H1 (cell line): Measurements from ENCODE around the gene CNDP1. TPM values are rescaled to one million over a fixed set of nuclear protein-coding genes. Genes with fewer than 3 reads are reported as not detected.

Source experiments
- CTCF ChIA-PET: fragments of 300-600 bp; sonication (Branson Sonifier 250); formaldehyde crosslinking; loops from one replicate; lab custom pipeline; 2021; ENCODE audit not compliant: partially characterized antibody; lab: Charles Lee
- POLR2A ChIA-PET: fragments of 300-600 bp; sonication (Branson Sonifier 250); formaldehyde crosslinking; loops from one replicate; lab custom pipeline; 2021; ENCODE audit warnings: inconsistent platforms; ENCODE audit not compliant: partially characterized antibody; lab: Charles Lee
- DNase-seq, 2 experiments: peaks; one replicate each; pipeline versions ENCODE4 v3.0.0 to v3.0.0-alpha.2; 2010 to 2022; ENCODE audit warnings: low spot score in 2 of 2, low read depth in 1 of 2, mixed read lengths in 1 of 2
- FAIRE-seq: peaks from 2 replicates; lab custom pipeline; 2011; peaks lifted over from hg19 to GRCh38; lab: Jason Lieb, UNC
- H2AFZ ChIP-seq: 2 replicates; pipeline ENCODE4 v1.8.1; 2012; ENCODE audit warnings: low read length, inconsistent platforms
- H2AK5ac ChIP-seq: 2 replicates; pipeline ENCODE4 v1.6.1; 2013; ENCODE audit warnings: low read depth, low read length
- H2BK120ac ChIP-seq: replicated peaks from 2 replicates; pipeline ENCODE3; 2013; ENCODE audit warnings: low read depth, low read length, inconsistent platforms
- H2BK12ac ChIP-seq: 2 replicates; pipeline ENCODE4 v1.6.1; 2013; ENCODE audit warnings: low read depth, low read length
- H2BK15ac ChIP-seq: 2 replicates; pipeline ENCODE4 v1.6.1; 2013; ENCODE audit warnings: low read length
- H2BK20ac ChIP-seq: 2 replicates; pipeline ENCODE4 v1.6.1; 2013; ENCODE audit warnings: low read length
- H2BK5ac ChIP-seq: 2 replicates; pipeline ENCODE4 v1.6.1; 2013; ENCODE audit warnings: low read depth, low read length
- H3K14ac ChIP-seq: 2 replicates; pipeline ENCODE4 v1.6.1; 2013; ENCODE audit warnings: inconsistent platforms; ENCODE audit not compliant: insufficient read length
- H3K18ac ChIP-seq: 2 replicates; pipeline ENCODE4 v1.6.1; 2013; ENCODE audit warnings: low read length; ENCODE audit errors: extremely low read depth
- H3K23ac ChIP-seq: 2 replicates; pipeline ENCODE4 v1.6.1; 2013; ENCODE audit warnings: inconsistent platforms; ENCODE audit not compliant: insufficient read length
- H3K23me2 ChIP-seq: 2 replicates; pipeline ENCODE4 v1.6.1; 2013; ENCODE audit warnings: low read depth, low read length
- H3K27ac ChIP-seq: 2 replicates; pipeline ENCODE4 v1.6.1; 2011; ENCODE audit warnings: low read depth, low read length, inconsistent platforms
- H3K27me3 ChIP-seq, 4 experiments: replicated peaks in 1 of 4; 1 replicate in 1 of 4; 2 replicates in 3 of 4; pipeline versions ENCODE4 v1.6.1 to v1.8.1; 2011 to 2013; ENCODE audit warnings: low read length in 3 of 4, mild to moderate bottlenecking in 3 of 4, inconsistent platforms in 2 of 4, mixed read lengths in 2 of 4, moderate library complexity in 1 of 4; ENCODE audit not compliant: control insufficient read depth in 3 of 4, insufficient read depth in 3 of 4; ENCODE audit errors: extremely low read depth in 1 of 4
- H3K36me3 ChIP-seq, 4 experiments: 2 replicates each; pipeline versions ENCODE4 v1.6.1 to v1.8.1; 2011 to 2013; ENCODE audit warnings: mild to moderate bottlenecking in 4 of 4, low read length in 3 of 4, moderate library complexity in 2 of 4, control low read depth in 1 of 4, inconsistent platforms in 1 of 4; ENCODE audit not compliant: insufficient read depth in 4 of 4, control insufficient read depth in 2 of 4
- H3K4ac ChIP-seq: replicated peaks from 2 replicates; pipeline ENCODE3; 2013; ENCODE audit warnings: low read length, low read depth, mixed read lengths, inconsistent platforms; ENCODE audit not compliant: insufficient read length
- H3K4me1 ChIP-seq, 4 experiments: replicated peaks in 1 of 4; 1 replicate in 1 of 4; 2 replicates in 3 of 4; pipeline versions ENCODE4 v1.6.1 to v1.8.1; 2011 to 2013; ENCODE audit warnings: low read length in 3 of 4, inconsistent platforms in 2 of 4, mixed read lengths in 1 of 4; ENCODE audit not compliant: insufficient read depth in 4 of 4, control insufficient read depth in 3 of 4
- H3K4me2 ChIP-seq, 2 experiments: 2 replicates each; pipeline versions ENCODE4 v1.6.1 to v1.8.1; 2011 to 2013; ENCODE audit warnings: low read depth in 2 of 2, low read length in 2 of 2, control low read depth in 1 of 2, inconsistent platforms in 1 of 2, mild to moderate bottlenecking in 1 of 2; ENCODE audit not compliant: insufficient read depth in 1 of 2
- H3K4me3 ChIP-seq, 4 experiments: fragments of 200-600, 300-600 bp in 1 of 4; sonication (generic), shearing (Covaris generic), sonication (Bioruptor Twin) in 1 of 4; 2 replicates each; pipeline versions ENCODE4 v1.5.1 to v1.8.1; 2011 to 2016; ENCODE audit warnings: low read length in 4 of 4, low read depth in 3 of 4, control low read depth in 2 of 4, inconsistent platforms in 2 of 4, mild to moderate bottlenecking in 2 of 4, mixed read lengths in 1 of 4, moderate library complexity in 1 of 4; ENCODE audit not compliant: insufficient read depth in 2 of 4; ENCODE audit errors: extremely low read depth in 1 of 4
- H3K56ac ChIP-seq: replicated peaks from 2 replicates; pipeline ENCODE3; 2013; ENCODE audit warnings: low read depth, mild to moderate bottlenecking, mixed read lengths, low read length, inconsistent platforms; ENCODE audit not compliant: insufficient read length
- H3K79me1 ChIP-seq: 2 replicates; pipeline ENCODE4 v1.6.1; 2013; ENCODE audit warnings: low read depth, low read length, control low read depth
- H3K79me2 ChIP-seq, 2 experiments: 2 replicates each; pipeline versions ENCODE4 v1.6.1 to v1.8.1; 2012 to 2013; ENCODE audit warnings: low read length in 2 of 2, mild to moderate bottlenecking in 2 of 2, inconsistent platforms in 1 of 2; ENCODE audit not compliant: insufficient read depth in 2 of 2, control insufficient read depth in 1 of 2
- H3K9ac ChIP-seq, 4 experiments: replicated peaks in 1 of 4; 1 replicate in 1 of 4; 2 replicates in 3 of 4; pipeline versions ENCODE4 v1.6.1 to v1.8.1; 2011 to 2013; ENCODE audit warnings: low read depth in 3 of 4, low read length in 3 of 4, control low read depth in 2 of 4, mild to moderate bottlenecking in 2 of 4, moderate library complexity in 2 of 4, inconsistent platforms in 1 of 4; ENCODE audit errors: extremely low read depth in 1 of 4
- H3K9me3 ChIP-seq, 2 experiments: 2 replicates each; pipeline versions ENCODE4 v1.6.1 to v1.8.1; 2012 to 2013; ENCODE audit warnings: mild to moderate bottlenecking in 2 of 2, moderate library complexity in 2 of 2, control low read depth in 1 of 2, inconsistent platforms in 1 of 2, low read depth in 1 of 2, low read length in 1 of 2, mixed read lengths in 1 of 2; ENCODE audit not compliant: insufficient read depth in 2 of 2
- H4K20me1 ChIP-seq, 2 experiments: replicated peaks in 1 of 2; 2 replicates each; pipeline versions ENCODE3 to v1.8.1; 2011 to 2013; ENCODE audit warnings: inconsistent platforms in 2 of 2, low read length in 2 of 2, mild to moderate bottlenecking in 1 of 2; ENCODE audit not compliant: insufficient read depth in 2 of 2, control insufficient read depth in 1 of 2
- H4K5ac ChIP-seq: 2 replicates; pipeline ENCODE4 v1.6.1; 2013; ENCODE audit warnings: low read length, low read depth, mixed read lengths, inconsistent platforms; ENCODE audit not compliant: insufficient read length
- H4K8ac ChIP-seq: 2 replicates; pipeline ENCODE4 v1.8.0; 2013; ENCODE audit warnings: mild to moderate bottlenecking, moderate library complexity, low read length, inconsistent platforms; ENCODE audit not compliant: insufficient read depth; ENCODE audit errors: extremely low read depth
- H4K91ac ChIP-seq: replicated peaks from 2 replicates; pipeline ENCODE3; 2013; ENCODE audit warnings: low read length, mixed read lengths, inconsistent platforms; ENCODE audit not compliant: insufficient read length
- WGBS, 2 experiments: shearing (Covaris generic) in 1 of 2; methylation state at CpG; one replicate each; pipeline versions ENCODE4 v1.1.6 to v1.1.7; 2013 to 2015; ENCODE audit warnings: low lambda C conversion rate in 2 of 2, mixed read lengths in 2 of 2, inconsistent platforms in 1 of 2, low coverage in 1 of 2, missing lambda C conversion rate in 1 of 2; ENCODE audit not compliant: insufficient replicate concordance in 2 of 2, insufficient coverage in 1 of 2, insufficient read length in 1 of 2; ENCODE audit errors: extremely low coverage in 1 of 2, missing lambda C conversion rate in 1 of 2; 5-methylcytosine and 5-hydroxymethylcytosine counted together
- polyA plus RNA-seq, 7 experiments: library from polyadenylated mRNA; depleted of rRNA in 3 of 7; stranded (reverse) in 5 of 7; unstranded in 2 of 7; fragments of >200 nt in 5 of 7; fragments of 200-250 nt in 2 of 7; gene quantifications; 1 replicate in 5 of 7; 2 replicates in 1 of 7; 4 replicates in 1 of 7; pipeline versions ENCODE4 v1.2.1 to v1.2.3, GENCODE V29; 2011 to 2013; ENCODE audit warnings: missing spikeins in 2 of 7, mixed read lengths in 2 of 7
- total RNA-seq: library from RNA; stranded (reverse); fragmentation: NEBNext Ultra II Directional; extraction: Animal tissue kit (Norgen Biotek cat#: 25700); gene quantifications from 2 replicates; pipeline ENCODE4 v1.2.1, GENCODE V29; 2021

The CNDP1 gene
- total and polyA plus RNA-seq, 2 of the 8 experiments (the other 6 are each of a cell fraction or from before 2014, with no cell fraction given): 0.09 TPM; not detected in 1

- no peak overlapping the region for H3K18ac ChIP-seq
- no peaks in the 10 kb centered on the region for H3K27me3 ChIP-seq
- ChIA-PET POLR2A (interaction anchor here (1.0 to 4.6 kb wide), 4 partner anchors 8 to 14 kb away, joined by 3 to 31 read pairs (median 4); partner anchors contain the start of gene CNDP2), CTCF (interaction anchor here (0.8 kb wide), 1 partner anchor 313 kb away, joined by 3 read pairs; no protein-coding TSS in a partner anchor)
- 83% methylated on average over 9 of the region's 9 CpGs; no CpG with 5 or more reads in 1 of the 2 experiments for WGBS, 2 experiments
- DNase-seq (no peak), FAIRE-seq (no peak)
- H4K20me1 ChIP-seq: peaks cover 17 to 20% of the 10 kb centered on the region in 2 experiments
- no peak overlapping the region for H4K8ac ChIP-seq
- no peak overlapping the region for H3K14ac ChIP-seq
- peaks cover 0 to 3% (median 2%) of the 10 kb centered on the region in 4 experiments; a peak in 4 of 7 replicates for H3K4me1 ChIP-seq
- no peak overlapping the region for H3K9ac ChIP-seq
- peaks cover 18 to 85% (median 60%) of the 10 kb centered on the region in 4 experiments for H3K36me3 ChIP-seq
- no peak overlapping the region for H4K5ac ChIP-seq
- H3K23ac ChIP-seq: no peak overlapping the region
- H2BK5ac ChIP-seq: no peak overlapping the region
- no peak overlapping the region for H3K4me2 ChIP-seq
- H2BK15ac ChIP-seq: no peak overlapping the region
- H2BK120ac ChIP-seq: no peak overlapping the region
- no peak overlapping the region for H2BK20ac ChIP-seq
- H2BK12ac ChIP-seq: no peak overlapping the region
- H3K27ac ChIP-seq: no peak overlapping the region
- no peak overlapping the region for H2AFZ ChIP-seq
- no peak overlapping the region for H3K4ac ChIP-seq
- H4K91ac ChIP-seq: no peak overlapping the region
- H2AK5ac ChIP-seq: no peak overlapping the region
- H3K79me2 ChIP-seq: no peaks in the 10 kb centered on the region; a peak in 1 of 4 replicates
- H3K79me1 ChIP-seq: peaks cover 9% of the 10 kb centered on the region
- no peaks in the 10 kb centered on the region for H3K23me2 ChIP-seq
- no peaks in the 10 kb centered on the region for H3K9me3 ChIP-seq
- H3K4me3 ChIP-seq: no peak overlapping the region
- H3K56ac ChIP-seq: no peak overlapping the region
Observed at GRCh38 chr18:74508366-74508765, 25.9 kb upstream of the CNDP1 start.
